ENCODE measurements around the gene ATP6V0A4.

- TF ChIP-seq CTCF (IDR thresholded peaks at IDR 0.05; ENCODE audit: low read length) (no peak), EZH2 (optimal IDR thresholded peaks at IDR 0.05; ENCODE audit: low read depth, low read length) (no peak)
These were observed 15.9 kb upstream of the ATP6V0A4 start for GRCh38 chr7:138813945-138814344.
